HepG2 (cell line): ENCODE measurements around the gene RCE1. TPM values are rescaled to one million over a fixed set of nuclear protein-coding genes. Genes with fewer than 3 reads are reported as not detected.

Experiments used
- ATAC-seq: fragments of 200-7000 bp; cut with Tn5 transposase; 3 replicates; pipeline ENCODE4 v1.9.1; 2020; ENCODE audit warnings: mild to moderate bottlenecking, moderate library complexity
- BruUV-seq: library from RNA; stranded (reverse); fragments of 400-500 nt; replicated peaks from 2 replicates; lab custom pipeline; 2021; lab: Mats Ljungman, UMichigan
- CTCF ChIA-PET: fragments of 300-600 bp; formaldehyde crosslinking; extraction: SDS; loops from one replicate; lab custom pipeline; 2021; ENCODE audit warnings: low total read pairs, inconsistent platforms, low intra/inter-chr PET ratio; lab: Yijun Ruan, JAX
- POLR2A ChIA-PET: fragments of 350-600 bp; sonication (Branson Sonifier 250); formaldehyde crosslinking; loops from one replicate; lab custom pipeline; 2020; ENCODE audit warnings: antibody characterized with exemption, inconsistent platforms; lab: Yijun Ruan, JAX
- DNase-seq: peaks from one replicate; pipeline ENCODE4 v3.0.0-alpha.2; 2015; ENCODE audit warnings: low spot score
- FAIRE-seq: peaks from 3 replicates; lab custom pipeline; 2011; peaks lifted over from hg19 to GRCh38; lab: Jason Lieb, UNC
- H2AFZ ChIP-seq: one replicate; pipeline ENCODE4 v1.6.1; 2011; ENCODE audit warnings: low read length, inconsistent platforms
- H3K27ac ChIP-seq: fragments of 300-600 bp; 3 replicates; pipeline ENCODE4 v1.8.0; 2011; ENCODE audit warnings: mixed run types, mild to moderate bottlenecking, mixed read lengths, low read length, inconsistent platforms; ENCODE audit not compliant: insufficient read depth; ENCODE audit errors: extremely low read length
- H3K27me3 ChIP-seq, 2 experiments: fragments of 200-600 bp in 1 of 2; 2 replicates in 1 of 2; 3 replicates in 1 of 2; pipeline versions ENCODE4 v1.6.0 to v1.8.0; 2011; ENCODE audit warnings: low read length in 2 of 2, mild to moderate bottlenecking in 2 of 2, moderate library complexity in 2 of 2, inconsistent platforms in 1 of 2; ENCODE audit not compliant: insufficient read depth in 2 of 2, control insufficient read depth in 1 of 2
- H3K36me3 ChIP-seq, 2 experiments: fragments of 200-600 bp in 1 of 2; replicated peaks in 1 of 2; 2 replicates in 1 of 2; 3 replicates in 1 of 2; pipeline versions ENCODE4 v1.5.1 to v1.8.0; 2011; ENCODE audit warnings: low read length in 2 of 2, inconsistent platforms in 1 of 2; ENCODE audit not compliant: insufficient read depth in 2 of 2, control insufficient read depth in 1 of 2
- H3K4me1 ChIP-seq: 2 replicates; pipeline ENCODE4 v1.5.1; 2012; ENCODE audit warnings: low read length, inconsistent platforms; ENCODE audit not compliant: insufficient read depth
- H3K4me2 ChIP-seq: 2 replicates; pipeline ENCODE4 v1.6.0; 2011; ENCODE audit warnings: low read depth, low read length, inconsistent platforms
- H3K4me3 ChIP-seq, 3 experiments: fragments of 200-600 bp in 1 of 3; sonication (generic), shearing (Covaris generic) in 1 of 3; replicated peaks in 1 of 3; 2 replicates each; pipeline ENCODE4 v1.5.1; 2011 to 2016; ENCODE audit warnings: low read length in 3 of 3, inconsistent platforms in 2 of 3, low read depth in 2 of 3, mild to moderate bottlenecking in 2 of 3, control low read depth in 1 of 3, mixed read lengths in 1 of 3; ENCODE audit not compliant: insufficient read depth in 1 of 3
- H3K79me2 ChIP-seq: one replicate; pipeline ENCODE4 v1.6.1; 2011; ENCODE audit warnings: low read length, inconsistent platforms; ENCODE audit not compliant: insufficient read depth
- H3K9ac ChIP-seq: 2 replicates; pipeline ENCODE4 v1.6.0; 2011; ENCODE audit warnings: mild to moderate bottlenecking, low read depth, low read length, inconsistent platforms; ENCODE audit not compliant: insufficient read depth
- H3K9me3 ChIP-seq: 2 replicates; pipeline ENCODE4 v1.5.1; 2012; ENCODE audit warnings: mild to moderate bottlenecking, low read length
- H4K20me1 ChIP-seq: 2 replicates; pipeline ENCODE4 v1.6.0; 2011; ENCODE audit warnings: inconsistent platforms, mild to moderate bottlenecking, low read length, moderate library complexity; ENCODE audit not compliant: insufficient read depth
- ARID4A ChIP-seq: sonication (generic); formaldehyde crosslinking; IDR thresholded peaks from 2 replicates; pipeline ENCODE4 v1.5.0; 2020; ENCODE audit warnings: mild to moderate bottlenecking, missing genetic modification reagents, borderline replicate concordance
- ATM ChIP-seq: fragments of 450-650 bp; IDR thresholded peaks from 2 replicates; pipeline ENCODE4 v1.7.1; 2017; ENCODE audit warnings: mild to moderate bottlenecking, borderline replicate concordance
- HHEX ChIP-seq: IDR thresholded peaks from 2 replicates; pipeline ENCODE4 v1.6.1; 2016; ENCODE audit warnings: control low read depth
- NRL ChIP-seq: sonication (generic); formaldehyde crosslinking; IDR thresholded peaks from 2 replicates; pipeline ENCODE4 v1.5.0; 2020; ENCODE audit warnings: missing genetic modification reagents, mild to moderate bottlenecking, moderate library complexity, borderline replicate concordance
- ZC3H4 ChIP-seq: sonication (generic); formaldehyde crosslinking; IDR thresholded peaks from 2 replicates; pipeline ENCODE4 v1.4.0; 2020; ENCODE audit warnings: missing genetic modification reagents, borderline replicate concordance
- ZHX2 ChIP-seq, 2 experiments: sonication (generic) in 1 of 2; formaldehyde crosslinking in 1 of 2; IDR thresholded peaks; 2 replicates each; pipeline versions ENCODE4 v1.6.1 to v1.9.0; 2014 to 2022; ENCODE audit warnings: antibody characterized with exemption in 1 of 2, borderline replicate concordance in 1 of 2, inconsistent platforms in 1 of 2, low read depth in 1 of 2, missing genetic modification reagents in 1 of 2
- ZNF337 ChIP-seq: sonication (generic); formaldehyde crosslinking; IDR thresholded peaks from 2 replicates; pipeline ENCODE4 v1.5.1; 2020; ENCODE audit warnings: missing genetic modification reagents, low read depth, mild to moderate bottlenecking, borderline replicate concordance
- WGBS: methylation state at CpG from one replicate; pipeline ENCODE4 v1.1.6; 2017; ENCODE audit warnings: low lambda C conversion rate; 5-methylcytosine and 5-hydroxymethylcytosine counted together
- in situ Hi-C: cut with HindIII; loops from 2 replicates; pipeline ENCODE4 v1.10.0; 2017; ENCODE audit warnings: low pct_unique_long_range_greater_than_20kb; ENCODE audit not compliant: extremely low pct_ligation_motif_present
- intact Hi-C: fragments of 100-400 bp; cut with micrococcal nuclease; formaldehyde crosslinking; loops from one replicate; pipeline ENCODE4 v1.10.0; 2022; ENCODE audit not compliant: unreplicated experiment
- polyA plus RNA-seq, 8 experiments: library from polyadenylated mRNA; depleted of rRNA in 3 of 8; stranded (reverse) in 7 of 8; unstranded in 1 of 8; fragments of >200 nt; fragmentation: Illumina TruSeq in 4 of 8; extraction: Trizol in 4 of 8; gene quantifications; 2 replicates each; pipeline versions ENCODE4 v1.2.1 to v1.2.3, GENCODE V29; 2011 to 2016; ENCODE audit warnings: low read depth in 4 of 8, missing spikeins in 1 of 8, mixed read lengths in 1 of 8; ENCODE audit not compliant: insufficient read depth in 1 of 8
- total RNA-seq, 5 experiments: library from RNA; depleted of rRNA; stranded (reverse); fragments of >200 nt; fragmentation: Illumina TruSeq; extraction: Trizol; gene quantifications; 2 replicates each; pipeline ENCODE4 v1.2.3, GENCODE V29; 2016; ENCODE audit warnings: low read depth in 1 of 5

The RCE1 gene
- total and polyA plus RNA-seq, 2 of the 13 experiments (the other 11 are each of a cell fraction or from before 2014, with no cell fraction given) = 22.2 to 22.4 TPM

- no peak overlapping the region for H3K27ac ChIP-seq
Measured at GRCh38 chr11:66881927-66882452, 38.7 kb downstream of the RCE1 start.

More at GRCh38 chr11:66881927-66882452, 38.7 kb downstream of the RCE1 start:
- no peak overlapping the region for H3K4me3 ChIP-seq
- in situ Hi-C loops (no loop called here), intact Hi-C loops (no loop called here)
- no peak overlapping the region for H3K4me2 ChIP-seq
- no peak for ATAC-seq
- ChIA-PET CTCF (no interaction called here), POLR2A (interaction anchor here (3.6 kb wide), 1 partner anchor 21 kb away, joined by 12 read pairs; no protein-coding TSS in a partner anchor)
- no peak for FAIRE-seq
- 95% methylated on average over 7 of the region's 9 CpGs for WGBS
- BruUV-seq = no TSS peak
- H3K27me3 ChIP-seq = no peaks in the 10 kb centered on the region
- peaks cover 3 to 9% of the 10 kb centered on the region in 2 experiments; a peak in 3 of 5 replicates for H3K36me3 ChIP-seq
- DNase-seq = no peak
- peaks cover 25% of the 10 kb centered on the region; the same call in 1 of the 2 replicates for H4K20me1 ChIP-seq
- TF ChIP-seq ZC3H4 (CRISPR knock-in tag) = no peak
- no peak for TF ChIP-seq ZNF337 (CRISPR knock-in tag)
- TF ChIP-seq ATM = no peak
- no peak for TF ChIP-seq ZHX2 (IDR thresholded peaks at IDR 0.05; ENCODE audit: low read depth)
- TF ChIP-seq ZHX2 (CRISPR knock-in tag; IDR thresholded peaks at IDR 0.05; ENCODE audit: borderline replicate concordance) = no peak
- TF ChIP-seq NRL (CRISPR knock-in tag) = 0 out of 2 replicates have a peak, but pooled peaks have one; percentile 17
- TF ChIP-seq HHEX = no peak
- TF ChIP-seq ARID4A (CRISPR knock-in tag) = no peak
- no peak overlapping the region for H2AFZ ChIP-seq
- H3K79me2 ChIP-seq = peaks cover 28% of the 10 kb centered on the region
- peaks cover 34% of the 10 kb centered on the region for H3K4me1 ChIP-seq
- no peaks in the 10 kb centered on the region for H3K9me3 ChIP-seq
- H3K9ac ChIP-seq = no peak overlapping the region
